Nephron (organoid): ENCODE data around the gene PRDM7.

Experiments used
- H3K27ac Mint-ChIP-seq, 3 experiments: 2 replicates each; pipeline ENCODE4 v1.8.0; 2020; ENCODE audit warnings: mixed read lengths in 3 of 3, mild to moderate bottlenecking in 2 of 3, moderate library complexity in 1 of 3
- H3K27me3 Mint-ChIP-seq: 2 replicates; pipeline ENCODE4 v1.8.0; 2021; ENCODE audit warnings: low read depth, mild to moderate bottlenecking, moderate library complexity, mixed read lengths
- H3K36me3 Mint-ChIP-seq: 2 replicates; pipeline ENCODE4 v1.8.0; 2020; ENCODE audit warnings: low read depth, mixed read lengths
- H3K4me1 Mint-ChIP-seq: 2 replicates; pipeline ENCODE4 v1.8.0; 2020; ENCODE audit warnings: mixed read lengths
- H3K4me3 Mint-ChIP-seq, 3 experiments: 2 replicates each; pipeline ENCODE4 v1.8.0; 2020; ENCODE audit warnings: mild to moderate bottlenecking in 3 of 3, mixed read lengths in 3 of 3, moderate library complexity in 2 of 3
- H3K9me3 Mint-ChIP-seq: 2 replicates; pipeline ENCODE4 v1.8.0; 2020; ENCODE audit warnings: mixed read lengths
- TF ChIP-seq, protein P1 (sequence below), 3 experiments: fragments of 200-600 bp; sonication (generic); IDR thresholded peaks; one replicate each; pipeline ENCODE4 v1.5.0; 2021; ENCODE audit warnings: antibody characterized with exemption in 3 of 3; ENCODE audit not compliant: unreplicated experiment in 3 of 3

PRDM7 gene

DNA sequence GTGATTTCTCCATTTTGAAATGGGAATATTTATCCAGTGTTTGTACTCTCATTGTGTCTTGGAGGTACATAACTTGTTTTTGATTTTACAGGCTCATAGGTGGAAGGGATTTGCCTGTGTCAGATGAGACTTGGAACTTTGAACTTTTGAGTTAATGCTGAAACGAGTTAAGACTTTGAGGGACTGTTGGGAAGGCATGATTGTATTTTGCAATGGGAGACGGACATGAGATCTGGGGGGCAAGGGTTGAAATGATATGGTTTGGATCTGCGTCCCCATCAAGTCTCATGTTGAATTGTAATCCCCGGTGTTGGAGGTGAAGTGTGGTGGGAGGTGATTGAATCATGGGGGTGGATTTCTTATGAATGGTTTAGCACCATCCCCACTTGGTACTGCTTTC is 21.8 kb downstream of the PRDM7 start:
- Mint-ChIP-seq H3K4me1 (no peaks in the 10 kb centered on the region), H3K27me3 (peaks cover 30% of the 10 kb centered on the region), H3K9me3 (peaks cover 42% of the 10 kb centered on the region), H3K27ac (no peak overlapping the region), H3K36me3 (peaks cover 12% of the 10 kb centered on the region), H3K4me3 (no peak overlapping the region)
- TF ChIP-seq, protein P1, sequence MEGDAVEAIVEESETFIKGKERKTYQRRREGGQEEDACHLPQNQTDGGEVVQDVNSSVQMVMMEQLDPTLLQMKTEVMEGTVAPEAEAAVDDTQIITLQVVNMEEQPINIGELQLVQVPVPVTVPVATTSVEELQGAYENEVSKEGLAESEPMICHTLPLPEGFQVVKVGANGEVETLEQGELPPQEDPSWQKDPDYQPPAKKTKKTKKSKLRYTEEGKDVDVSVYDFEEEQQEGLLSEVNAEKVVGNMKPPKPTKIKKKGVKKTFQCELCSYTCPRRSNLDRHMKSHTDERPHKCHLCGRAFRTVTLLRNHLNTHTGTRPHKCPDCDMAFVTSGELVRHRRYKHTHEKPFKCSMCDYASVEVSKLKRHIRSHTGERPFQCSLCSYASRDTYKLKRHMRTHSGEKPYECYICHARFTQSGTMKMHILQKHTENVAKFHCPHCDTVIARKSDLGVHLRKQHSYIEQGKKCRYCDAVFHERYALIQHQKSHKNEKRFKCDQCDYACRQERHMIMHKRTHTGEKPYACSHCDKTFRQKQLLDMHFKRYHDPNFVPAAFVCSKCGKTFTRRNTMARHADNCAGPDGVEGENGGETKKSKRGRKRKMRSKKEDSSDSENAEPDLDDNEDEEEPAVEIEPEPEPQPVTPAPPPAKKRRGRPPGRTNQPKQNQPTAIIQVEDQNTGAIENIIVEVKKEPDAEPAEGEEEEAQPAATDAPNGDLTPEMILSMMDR (IDR thresholded peaks at IDR 0.05; ENCODE audit: unreplicated experiment in 3 of 3): no peak

DNA sequence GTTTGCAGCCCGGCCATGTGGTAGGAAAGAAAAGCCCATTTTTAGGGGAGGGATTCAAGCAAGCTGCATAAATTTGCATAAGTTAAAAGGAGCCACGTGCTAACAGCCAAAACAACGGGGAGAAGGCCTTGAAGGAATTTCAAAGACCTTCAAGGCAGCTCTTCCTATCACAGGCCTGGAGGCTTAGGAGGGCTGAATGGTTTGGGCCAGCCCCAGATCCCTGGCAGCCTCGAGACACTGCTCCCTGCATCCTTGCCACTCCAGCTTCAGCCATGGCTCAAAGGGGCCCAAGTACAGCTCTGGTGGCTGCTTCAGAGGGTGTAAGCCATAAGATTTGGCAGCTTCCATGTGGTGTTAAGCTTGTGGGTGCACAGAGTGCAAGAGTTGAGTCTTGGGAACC is 22.6 kb downstream of the PRDM7 start:
- peaks cover 41% of the 10 kb centered on the region for H3K9me3 Mint-ChIP-seq
- H3K27ac Mint-ChIP-seq: no peak overlapping the region
- peaks cover 12% of the 10 kb centered on the region for H3K36me3 Mint-ChIP-seq
- peaks cover under 1% of the 10 kb centered on the region for H3K4me1 Mint-ChIP-seq
- TF ChIP-seq, protein P1 (IDR thresholded peaks at IDR 0.05; ENCODE audit: unreplicated experiment in 3 of 3): no peak
- H3K27me3 Mint-ChIP-seq: peaks cover 27% of the 10 kb centered on the region
- no peak overlapping the region for H3K4me3 Mint-ChIP-seq

DNA sequence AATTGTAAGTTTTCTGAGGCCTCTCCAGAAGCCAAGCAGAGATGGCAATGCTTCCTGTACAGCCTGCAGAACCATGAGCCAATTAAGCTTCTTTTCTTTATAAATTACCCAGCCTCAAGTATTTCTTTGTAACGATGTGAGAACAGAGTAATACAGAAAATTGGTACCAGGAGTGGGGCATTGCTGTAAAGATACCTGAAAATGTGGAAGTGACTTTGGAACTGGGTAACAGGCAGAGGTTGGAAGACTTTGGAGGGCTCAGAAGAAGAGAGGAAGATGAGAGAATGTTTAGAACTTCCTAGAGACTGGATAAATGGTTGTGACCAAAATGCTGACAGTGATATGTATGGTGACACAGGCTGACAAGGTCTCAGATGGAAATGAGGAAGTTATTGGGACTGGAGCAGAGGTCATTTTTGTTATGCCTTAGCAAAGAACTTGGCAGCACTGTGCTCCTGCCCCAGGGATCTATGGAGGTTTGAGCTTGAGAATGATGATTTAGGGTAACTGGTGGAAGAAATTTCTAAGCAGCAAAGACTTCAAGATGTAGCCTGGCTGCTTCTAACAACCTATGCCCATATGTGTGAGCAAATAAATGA is 23.1 kb downstream of the PRDM7 start:
- no peak overlapping the region for H3K27ac Mint-ChIP-seq
- TF ChIP-seq, protein P1 (IDR thresholded peaks at IDR 0.05; ENCODE audit: unreplicated experiment in 3 of 3): no peak
- peaks cover 12% of the 10 kb centered on the region for H3K36me3 Mint-ChIP-seq
- peaks cover 40% of the 10 kb centered on the region for H3K9me3 Mint-ChIP-seq
- H3K4me1 Mint-ChIP-seq: peaks cover 6% of the 10 kb centered on the region
- H3K27me3 Mint-ChIP-seq: peaks cover 22% of the 10 kb centered on the region
- no peak overlapping the region for H3K4me3 Mint-ChIP-seq

DNA sequence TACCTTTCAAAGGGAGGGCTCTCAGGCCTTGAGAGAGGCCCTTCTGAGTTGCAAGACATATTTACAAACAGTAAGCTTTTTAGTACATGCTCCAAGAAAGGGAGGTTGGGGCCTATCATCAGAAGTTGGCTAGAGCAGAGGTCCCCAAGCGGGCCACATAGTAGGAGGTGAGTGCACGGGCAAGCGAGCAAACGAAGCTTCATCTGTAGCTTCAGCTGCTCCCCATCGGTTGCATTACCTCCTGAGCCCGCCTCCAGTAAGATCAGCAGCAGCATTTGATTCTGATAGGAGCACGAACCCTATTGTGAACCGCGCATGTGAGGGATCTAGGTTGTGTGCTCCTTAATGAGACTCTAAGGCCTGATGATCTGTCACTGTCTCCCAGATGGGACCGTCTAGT is 26.2 kb downstream of the PRDM7 start:
- Mint-ChIP-seq H3K36me3 (peaks cover 12% of the 10 kb centered on the region), H3K4me3 (no peak overlapping the region), H3K27me3 (peaks cover 10% of the 10 kb centered on the region), H3K9me3 (peaks cover 26% of the 10 kb centered on the region), H3K4me1 (peaks cover 23% of the 10 kb centered on the region), H3K27ac (no peak overlapping the region)
- TF ChIP-seq, protein P1 (IDR thresholded peaks at IDR 0.05; ENCODE audit: unreplicated experiment in 3 of 3): no peak

DNA sequence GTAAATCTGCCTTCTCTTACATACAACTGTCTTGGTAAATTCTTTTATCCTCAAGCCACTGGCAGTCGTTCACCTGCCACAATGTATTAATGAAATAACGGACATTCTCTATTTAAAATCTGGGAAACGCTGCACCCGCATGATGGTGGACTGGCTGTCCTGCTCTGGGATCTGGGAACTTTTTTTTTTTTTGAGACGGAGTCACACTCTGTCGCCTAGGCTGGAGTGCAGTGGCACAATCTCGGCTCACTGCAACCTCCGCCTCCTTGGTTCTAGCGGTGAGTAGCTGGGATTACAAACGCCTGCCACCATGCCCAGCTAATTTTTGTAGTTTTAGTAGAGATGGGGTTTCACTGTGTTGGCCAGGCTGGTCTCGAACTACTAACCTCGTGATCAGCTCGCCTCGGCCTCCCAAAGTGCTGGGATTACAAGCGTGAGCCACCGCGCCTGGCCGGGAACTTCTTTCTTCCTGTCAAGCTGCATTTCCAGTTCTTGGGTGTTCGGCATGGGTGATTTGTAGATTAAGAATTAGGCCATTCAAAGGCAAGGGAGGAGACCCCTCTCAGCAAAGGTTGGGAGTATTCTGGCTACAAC is 28.3 kb downstream of the PRDM7 start:
- H3K4me3 Mint-ChIP-seq: peak overlapping the region; percentile 45 to 78 (median 50)
- TF ChIP-seq, protein P1 (IDR thresholded peaks at IDR 0.05; ENCODE audit: unreplicated experiment in 3 of 3): no peak
- H3K27me3 Mint-ChIP-seq: peaks cover 10% of the 10 kb centered on the region
- peaks cover 23% of the 10 kb centered on the region for H3K4me1 Mint-ChIP-seq
- peaks cover 12% of the 10 kb centered on the region for H3K9me3 Mint-ChIP-seq
- peaks cover 6% of the 10 kb centered on the region for H3K36me3 Mint-ChIP-seq
- H3K27ac Mint-ChIP-seq: peak overlapping the region; percentile 67 to 90 (median 83)

DNA sequence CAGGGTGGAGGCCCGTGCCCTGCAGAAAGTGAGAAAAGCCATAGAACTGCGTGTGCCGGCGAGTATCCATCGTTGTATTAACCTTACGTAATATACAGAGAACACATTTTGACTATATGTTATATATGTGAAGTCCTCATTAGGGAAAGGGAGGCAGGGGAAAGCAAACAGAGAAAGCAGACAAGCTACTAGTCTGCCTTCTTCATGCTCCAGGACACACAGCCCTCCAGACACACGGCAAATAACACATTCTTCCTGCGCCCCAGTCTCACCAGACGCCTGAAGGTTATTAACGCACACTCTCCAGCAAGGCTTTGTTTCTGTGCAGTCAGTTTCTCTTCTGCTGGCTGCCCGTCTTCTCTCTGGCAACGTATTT is 28.8 kb downstream of the PRDM7 start:
- H3K4me1 Mint-ChIP-seq: peaks cover 23% of the 10 kb centered on the region

More for the DNA sequence above, 28.8 kb downstream of the PRDM7 start:
- Mint-ChIP-seq H3K9me3 (peaks cover 9% of the 10 kb centered on the region), H3K27me3 (peaks cover 10% of the 10 kb centered on the region), H3K4me3 (peak overlapping the region; percentile 45 to 78 (median 50)), H3K27ac (peak overlapping the region; percentile 67 to 90 (median 83)), H3K36me3 (peaks cover 4% of the 10 kb centered on the region)
- TF ChIP-seq, protein P1 (IDR thresholded peaks at IDR 0.05; ENCODE audit: unreplicated experiment in 3 of 3): no peak
